Nephron (organoid): ENCODE measurements around the gene APBB2.
A peak's percentile ranks its signal among the peaks of the same experiment; 100 is the strongest.

Source experiments
- H3K27ac Mint-ChIP-seq, 3 experiments: 2 replicates each; pipeline ENCODE4 v1.8.0; 2020; ENCODE audit warnings: mixed read lengths in 3 of 3, mild to moderate bottlenecking in 2 of 3, moderate library complexity in 1 of 3
- H3K27me3 Mint-ChIP-seq: 2 replicates; pipeline ENCODE4 v1.8.0; 2021; ENCODE audit warnings: low read depth, mild to moderate bottlenecking, moderate library complexity, mixed read lengths
- H3K36me3 Mint-ChIP-seq: 2 replicates; pipeline ENCODE4 v1.8.0; 2020; ENCODE audit warnings: low read depth, mixed read lengths
- H3K4me1 Mint-ChIP-seq: 2 replicates; pipeline ENCODE4 v1.8.0; 2020; ENCODE audit warnings: mixed read lengths
- H3K4me3 Mint-ChIP-seq, 3 experiments: 2 replicates each; pipeline ENCODE4 v1.8.0; 2020; ENCODE audit warnings: mild to moderate bottlenecking in 3 of 3, mixed read lengths in 3 of 3, moderate library complexity in 2 of 3
- H3K9me3 Mint-ChIP-seq: 2 replicates; pipeline ENCODE4 v1.8.0; 2020; ENCODE audit warnings: mixed read lengths
- CTCF ChIP-seq, 3 experiments: fragments of 200-600 bp; sonication (generic); IDR thresholded peaks; one replicate each; pipeline ENCODE4 v1.5.0; 2021; ENCODE audit warnings: antibody characterized with exemption in 3 of 3; ENCODE audit not compliant: unreplicated experiment in 3 of 3

The APBB2 gene

GRCh38 chr4:40934676-40935075 lies 279.7 kb downstream of the APBB2 start:
- Mint-ChIP-seq H3K36me3 (peaks cover 7% of the 10 kb centered on the region), H3K27ac (peak overlapping the region in 1 of 3 experiments; percentile 48), H3K9me3 (no peaks in the 10 kb centered on the region), H3K4me3 (no peak overlapping the region), H3K27me3 (no peaks in the 10 kb centered on the region), H3K4me1 (peaks cover 21% of the 10 kb centered on the region)
- no peak for TF ChIP-seq CTCF (IDR thresholded peaks at IDR 0.05; ENCODE audit: unreplicated experiment in 3 of 3)

GRCh38 chr4:40933272-40934053 lies 280.9 kb downstream of the APBB2 start:
- Mint-ChIP-seq H3K27ac (no peak overlapping the region), H3K4me3 (no peak overlapping the region), H3K27me3 (no peaks in the 10 kb centered on the region), H3K9me3 (no peaks in the 10 kb centered on the region), H3K4me1 (peaks cover 14% of the 10 kb centered on the region), H3K36me3 (peaks cover 7% of the 10 kb centered on the region)
- TF ChIP-seq CTCF (IDR thresholded peaks at IDR 0.05; ENCODE audit: unreplicated experiment in 3 of 3) = no peak

- H3K4me3 Mint-ChIP-seq = no peak overlapping the region
- TF ChIP-seq CTCF (IDR thresholded peaks at IDR 0.05; ENCODE audit: unreplicated experiment in 3 of 3) = no peak
- H3K27ac Mint-ChIP-seq = peak overlapping the region in 1 of 3 experiments; percentile 43
- H3K27me3 Mint-ChIP-seq = no peaks in the 10 kb centered on the region
- peaks cover 20% of the 10 kb centered on the region for H3K4me1 Mint-ChIP-seq
- no peaks in the 10 kb centered on the region for H3K9me3 Mint-ChIP-seq
- peaks cover 7% of the 10 kb centered on the region for H3K36me3 Mint-ChIP-seq
These were observed 282.5 kb downstream of the APBB2 start for GRCh38 chr4:40931841-40932240.

- Mint-ChIP-seq H3K4me1 (peaks cover 20% of the 10 kb centered on the region), H3K27me3 (no peaks in the 10 kb centered on the region), H3K27ac (no peak overlapping the region), H3K9me3 (no peaks in the 10 kb centered on the region), H3K36me3 (peaks cover 7% of the 10 kb centered on the region), H3K4me3 (no peak overlapping the region)
- no peak for TF ChIP-seq CTCF (IDR thresholded peaks at IDR 0.05; ENCODE audit: unreplicated experiment in 3 of 3)
These were observed 283.1 kb downstream of the APBB2 start for GRCh38 chr4:40931238-40931637.

GRCh38 chr4:40927074-40927473 lies 287.3 kb downstream of the APBB2 start:
- Mint-ChIP-seq H3K27me3 (no peaks in the 10 kb centered on the region), H3K4me3 (no peak overlapping the region), H3K4me1 (peaks cover 6% of the 10 kb centered on the region), H3K27ac (no peak overlapping the region), H3K9me3 (no peaks in the 10 kb centered on the region), H3K36me3 (peaks cover 5% of the 10 kb centered on the region)
- TF ChIP-seq CTCF (IDR thresholded peaks at IDR 0.05; ENCODE audit: unreplicated experiment in 3 of 3) = no peak

- Mint-ChIP-seq H3K4me1 (peaks cover 6% of the 10 kb centered on the region), H3K27ac (no peak overlapping the region), H3K27me3 (no peaks in the 10 kb centered on the region), H3K4me3 (no peak overlapping the region), H3K9me3 (no peaks in the 10 kb centered on the region), H3K36me3 (peaks cover 15% of the 10 kb centered on the region)
- TF ChIP-seq CTCF (IDR thresholded peaks at IDR 0.05; ENCODE audit: unreplicated experiment in 3 of 3) = no peak
These were observed 289.6 kb downstream of the APBB2 start for GRCh38 chr4:40924793-40925117.
